Cardiac fibroblast (primary cell): ENCODE results near the gene MAP1LC3B.
A peak's percentile ranks its signal among the peaks of the same experiment; 100 is the strongest.
"Not testable (repeated sequence)": the region's sequence is repeated elsewhere in the genome, so short reads cannot be mapped to it uniquely, and the experiment has no call there.

Experiments used
- DNase-seq, 2 donors: peaks; one replicate each; pipeline versions ENCODE4 v3.0.0 to v3.0.0-alpha.2; 2010; ENCODE audit warnings: low read depth in 2 of 2
- H3K4me3 ChIP-seq, 2 donors: replicated peaks in 1 of 2; 1 replicate in 1 of 2; 2 replicates in 1 of 2; pipeline ENCODE4 v1.5.1; 2011; ENCODE audit warnings: low read depth in 2 of 2, low read length in 2 of 2, mild to moderate bottlenecking in 2 of 2, moderate library complexity in 1 of 2
- TF ChIP-seq, protein P1 (sequence below): IDR thresholded peaks from one replicate; pipeline ENCODE4 v1.5.1; 2011; ENCODE audit warnings: low read depth, mild to moderate bottlenecking, low read length, inconsistent platforms

The MAP1LC3B gene

DNA sequence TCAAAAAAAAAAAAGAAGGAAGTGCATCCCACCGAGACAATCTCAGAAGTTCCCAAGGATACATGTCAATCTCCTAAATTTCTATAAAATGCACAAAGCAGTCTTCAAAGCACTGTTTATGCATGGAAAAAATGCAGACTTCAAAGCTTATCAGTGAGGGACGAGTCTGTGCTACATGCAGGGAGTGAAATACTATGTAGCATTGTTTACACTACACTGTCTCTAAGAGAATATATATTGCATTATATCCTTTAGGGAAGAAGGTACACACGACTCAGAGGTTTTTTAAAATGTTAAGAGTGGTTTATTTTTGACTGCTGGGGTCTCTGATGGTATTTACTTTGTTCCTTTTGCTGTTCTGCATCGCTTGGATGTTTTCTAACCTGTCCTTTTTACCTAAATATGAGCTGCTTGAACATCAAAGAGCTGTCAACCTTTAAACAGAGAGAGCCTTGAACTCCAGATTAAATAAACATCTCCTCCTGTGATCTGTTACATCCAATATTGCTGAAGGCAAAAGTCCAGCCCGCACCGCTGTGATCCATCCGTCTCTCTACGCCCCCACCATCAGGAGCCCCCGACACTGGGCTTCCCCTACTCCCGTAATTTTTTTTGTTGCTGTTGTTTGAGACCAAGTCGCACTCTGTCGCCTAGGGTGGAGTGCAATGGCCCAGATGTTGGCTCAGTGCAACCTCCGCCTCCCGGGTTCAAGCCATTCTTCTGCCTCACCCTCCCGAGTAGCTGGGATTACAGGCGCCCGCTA lies 9.9 kb upstream of the MAP1LC3B start:
- H3K4me3 ChIP-seq: peak overlapping the region; percentile 75 to 77
- no peak for DNase-seq
- TF ChIP-seq, protein P1, sequence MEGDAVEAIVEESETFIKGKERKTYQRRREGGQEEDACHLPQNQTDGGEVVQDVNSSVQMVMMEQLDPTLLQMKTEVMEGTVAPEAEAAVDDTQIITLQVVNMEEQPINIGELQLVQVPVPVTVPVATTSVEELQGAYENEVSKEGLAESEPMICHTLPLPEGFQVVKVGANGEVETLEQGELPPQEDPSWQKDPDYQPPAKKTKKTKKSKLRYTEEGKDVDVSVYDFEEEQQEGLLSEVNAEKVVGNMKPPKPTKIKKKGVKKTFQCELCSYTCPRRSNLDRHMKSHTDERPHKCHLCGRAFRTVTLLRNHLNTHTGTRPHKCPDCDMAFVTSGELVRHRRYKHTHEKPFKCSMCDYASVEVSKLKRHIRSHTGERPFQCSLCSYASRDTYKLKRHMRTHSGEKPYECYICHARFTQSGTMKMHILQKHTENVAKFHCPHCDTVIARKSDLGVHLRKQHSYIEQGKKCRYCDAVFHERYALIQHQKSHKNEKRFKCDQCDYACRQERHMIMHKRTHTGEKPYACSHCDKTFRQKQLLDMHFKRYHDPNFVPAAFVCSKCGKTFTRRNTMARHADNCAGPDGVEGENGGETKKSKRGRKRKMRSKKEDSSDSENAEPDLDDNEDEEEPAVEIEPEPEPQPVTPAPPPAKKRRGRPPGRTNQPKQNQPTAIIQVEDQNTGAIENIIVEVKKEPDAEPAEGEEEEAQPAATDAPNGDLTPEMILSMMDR: no peak

DNA sequence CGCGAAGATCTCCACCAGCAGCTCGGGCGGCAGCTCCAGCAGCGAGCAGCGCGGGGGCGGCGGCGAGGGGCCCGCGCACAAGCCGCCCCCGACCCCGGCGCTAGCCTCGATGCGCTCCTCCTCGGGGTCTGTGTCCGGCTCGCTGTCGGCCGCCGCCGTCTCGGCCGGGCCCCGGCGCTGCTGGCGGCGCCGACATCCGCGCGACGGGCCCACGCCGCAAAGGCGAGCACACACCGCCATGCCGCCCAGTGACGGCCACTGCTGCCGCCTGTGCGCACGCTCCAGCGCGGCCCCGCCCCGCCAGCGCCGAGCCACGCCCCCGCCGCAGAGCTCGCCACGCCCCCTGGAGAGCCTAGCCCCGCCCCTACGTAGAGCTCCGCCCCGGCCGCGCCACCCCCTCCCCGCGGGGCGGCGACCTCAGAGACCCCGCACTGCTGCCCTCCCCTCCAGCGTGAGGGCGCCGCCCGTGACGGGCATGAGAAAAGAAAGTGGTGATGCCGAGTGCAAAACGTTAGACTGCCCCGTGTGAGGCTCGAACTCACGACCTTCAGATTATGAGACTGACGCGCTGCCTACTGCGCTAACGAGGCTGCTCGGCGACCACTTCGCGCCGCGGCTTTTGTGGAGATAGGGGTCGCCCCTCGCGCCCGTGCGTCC lies 8.5 kb upstream of the MAP1LC3B start, which contains the start of gene FBXO31:
Gene FBXO31 (minus strand): TSS at position 272 of the 657 bp plus-strand sequence. CDS start 32 bp downstream, at position 240.
- TF ChIP-seq, protein P1: no peak
- DNase-seq: peak; percentile 93 to 94
- peak within 1 kb of the TSS; percentile 75 to 77 for H3K4me3 ChIP-seq

DNA sequence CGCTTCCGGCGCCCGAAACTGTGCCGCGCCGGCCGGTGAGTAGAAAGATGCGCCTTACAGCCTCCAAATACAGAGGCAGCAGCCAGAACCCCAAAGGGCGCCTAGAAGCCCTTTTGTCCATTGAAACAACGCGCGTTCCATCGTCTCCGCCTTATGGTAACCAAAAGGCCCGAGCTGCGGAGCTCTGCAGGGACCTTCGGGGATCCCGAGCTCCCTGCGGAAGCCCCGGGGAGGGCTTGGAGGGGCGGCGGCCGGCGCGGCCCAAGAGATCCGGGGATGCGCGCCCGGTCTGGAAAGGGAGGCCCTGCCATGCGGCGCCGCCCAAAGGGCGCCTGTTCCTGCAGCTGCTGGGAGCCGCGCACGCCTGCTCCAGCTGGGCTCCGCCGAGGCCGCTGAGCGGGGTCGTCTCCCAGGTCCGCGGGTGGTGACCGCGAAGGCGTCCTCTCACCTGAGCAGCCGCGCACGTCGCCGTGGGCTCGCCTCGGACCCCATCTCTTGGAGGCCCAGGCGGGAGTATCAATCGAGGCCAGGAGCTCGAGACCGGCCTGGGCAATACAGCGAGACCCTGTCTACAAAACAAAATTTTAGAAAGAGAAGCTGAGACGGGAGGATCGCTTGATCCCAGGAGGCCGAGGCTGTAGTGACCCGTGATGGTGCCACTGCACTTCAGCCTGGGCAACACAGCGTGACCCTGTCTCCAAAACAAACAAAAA lies 7.8 kb upstream of the MAP1LC3B start:
- no peak for DNase-seq
- TF ChIP-seq, protein P1: no peak
- H3K4me3 ChIP-seq: peak overlapping the region; percentile 60 to 77

DNA sequence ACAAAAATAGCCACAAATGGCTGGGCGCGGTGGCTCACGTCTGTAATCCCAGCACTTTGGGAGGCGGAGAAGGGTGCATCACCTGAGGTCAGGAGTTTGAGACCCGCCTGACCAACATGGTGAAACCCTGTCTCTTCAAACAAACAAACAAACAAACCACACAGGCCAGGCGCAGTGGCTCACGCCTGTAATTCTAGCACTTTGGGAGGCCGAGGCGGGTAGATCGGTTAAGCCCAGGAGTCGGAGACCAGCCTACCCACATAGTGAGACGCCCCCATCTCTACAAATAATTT lies 7.3 kb upstream of the MAP1LC3B start:
- not testable (repeated sequence) for DNase-seq
- peak overlapping the region; percentile 60 to 77 for H3K4me3 ChIP-seq

DNA sequence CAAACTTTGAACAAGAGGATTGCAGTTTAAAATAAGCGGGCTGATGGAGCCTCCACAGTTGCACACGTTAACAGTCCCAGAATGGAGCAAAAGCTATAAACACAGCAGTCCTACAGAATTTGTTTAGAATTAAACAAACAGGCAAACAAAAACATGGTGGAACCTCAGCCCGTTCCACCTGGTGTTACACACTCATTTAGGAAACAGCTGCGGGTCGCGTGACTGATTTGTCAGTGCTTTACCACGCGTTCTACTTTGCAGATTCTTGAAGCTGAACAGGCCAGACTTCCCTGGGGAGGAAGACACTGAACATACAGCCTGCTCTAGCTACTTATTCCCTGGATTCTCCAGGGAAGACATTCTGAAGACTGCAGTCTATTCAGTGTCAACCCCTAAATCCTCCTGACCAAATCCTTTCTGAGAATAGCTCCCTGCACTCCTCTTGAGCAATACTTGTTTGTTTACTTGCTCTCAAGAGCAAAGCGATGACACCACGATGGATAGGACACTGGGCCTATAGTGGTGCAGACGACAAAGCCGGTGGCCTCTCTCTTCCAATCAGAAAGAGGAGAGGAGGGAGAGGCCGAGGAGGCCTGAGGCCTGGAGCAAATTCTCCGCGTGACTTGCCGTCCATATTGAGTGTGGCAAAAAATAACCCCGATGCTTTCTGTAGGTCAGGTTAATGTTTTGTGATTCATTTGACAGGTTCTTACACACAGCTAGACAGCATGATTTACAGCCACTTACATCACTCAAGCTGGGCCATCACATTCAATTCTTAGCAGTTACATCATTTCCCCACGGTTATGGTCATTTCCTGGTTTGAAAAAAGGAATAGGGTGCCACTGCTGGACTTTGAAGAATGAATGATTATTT lies 4.0 kb upstream of the MAP1LC3B start:
- TF ChIP-seq, protein P1: no peak
- DNase-seq: peak; percentile 99 to 100
- peak overlapping the region in 1 of 2 donors; percentile 2 for H3K4me3 ChIP-seq

DNA sequence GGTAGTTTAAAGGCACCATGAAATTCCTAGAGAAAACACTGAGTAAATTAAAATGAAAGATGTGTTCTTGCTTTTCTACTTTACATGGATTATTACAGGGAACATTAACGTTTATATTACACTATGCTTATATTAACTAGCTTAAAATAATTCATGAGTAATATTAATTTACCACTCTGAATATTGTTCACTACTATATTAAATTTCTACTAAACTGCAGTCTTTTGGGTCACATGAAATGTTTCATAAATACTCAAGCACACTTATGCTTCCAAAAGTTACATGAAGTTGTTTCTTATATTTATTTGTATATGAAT lies 3.4 kb upstream of the MAP1LC3B start:
- DNase-seq: no peak
- TF ChIP-seq, protein P1: no peak
- no peak overlapping the region for H3K4me3 ChIP-seq

DNA sequence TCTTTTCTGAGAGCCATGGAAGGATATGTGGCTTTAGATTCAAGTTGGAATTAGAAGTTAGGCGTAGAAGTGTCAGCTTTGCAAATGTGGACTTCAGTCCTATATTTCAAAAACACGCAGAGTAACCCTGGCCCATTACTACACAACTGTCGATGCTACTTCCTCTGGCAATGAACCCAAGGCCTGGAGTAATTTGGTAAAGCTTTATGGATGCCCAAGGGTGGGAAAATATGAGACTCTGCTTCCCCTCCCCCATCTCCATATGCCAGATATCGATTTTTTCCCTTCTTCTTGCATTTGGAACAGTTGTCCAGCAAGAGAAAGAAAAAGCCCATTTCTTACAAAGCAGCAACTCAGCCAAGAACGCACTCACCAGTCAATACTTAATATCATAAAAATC lies 2.9 kb upstream of the MAP1LC3B start:
- no peak overlapping the region for H3K4me3 ChIP-seq

DNA sequence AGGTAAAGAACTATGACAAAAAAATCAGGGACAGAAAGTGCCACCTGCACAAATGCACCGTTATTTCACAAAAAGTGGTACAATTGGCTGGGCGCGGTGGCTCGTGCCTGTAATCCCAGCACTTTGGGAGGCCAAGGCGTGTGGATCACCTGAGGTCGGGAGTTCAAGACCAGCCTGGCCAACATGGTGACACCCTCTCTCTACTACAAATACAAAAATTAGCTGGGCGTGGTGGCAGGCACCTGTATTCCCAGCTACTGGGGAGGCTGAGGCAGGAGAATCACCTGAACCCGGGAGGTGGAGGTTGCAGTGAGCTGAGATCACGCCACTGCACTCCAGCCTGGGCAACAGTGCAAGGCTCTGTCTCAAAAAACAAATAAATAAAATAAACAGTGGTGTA lies 2.2 kb upstream of the MAP1LC3B start:
- H3K4me3 ChIP-seq, DNase-seq: not testable (repeated sequence)

More for the DNA sequence above, 2.9 kb upstream of the MAP1LC3B start:
- DNase-seq: no peak
- TF ChIP-seq, protein P1: no peak
